CD4-positive, alpha-beta memory T cell (primary cell): ENCODE data around the gene SLC12A5. TPM values are rescaled to one million over a fixed set of nuclear protein-coding genes. Genes with fewer than 3 reads are reported as not detected.

Experiments used
- CTCF ChIA-PET: fragments of 350-600 bp; sonication (Branson Sonifier 250); formaldehyde crosslinking; loops from one replicate; lab custom pipeline; 2021; ENCODE audit warnings: inconsistent platforms; ENCODE audit not compliant: partially characterized antibody; lab: Charles Lee
- POLR2A ChIA-PET: fragments of 350-600 bp; sonication (Branson Sonifier 250); formaldehyde crosslinking; loops from one replicate; lab custom pipeline; 2021; ENCODE audit not compliant: partially characterized antibody; lab: Charles Lee
- DNase-seq, 5 donors: peaks; one replicate each; pipeline versions ENCODE4 v3.0.0 to v3.0.0-alpha.2; 2020 to 2022; ENCODE audit warnings: mixed read lengths in 1 of 5
- H3K27ac ChIP-seq: one replicate; pipeline ENCODE4 v1.7.0; 2013; ENCODE audit warnings: low read depth, low read length
- H3K27me3 ChIP-seq: 2 replicates; pipeline ENCODE4 v1.7.0; 2013; ENCODE audit warnings: mild to moderate bottlenecking, low read length, moderate library complexity; ENCODE audit not compliant: insufficient read depth
- H3K36me3 ChIP-seq: 2 replicates; pipeline ENCODE4 v1.7.0; 2013; ENCODE audit warnings: mild to moderate bottlenecking, low read length, moderate library complexity; ENCODE audit not compliant: insufficient read depth
- H3K4me1 ChIP-seq: 2 replicates; pipeline ENCODE4 v1.7.0; 2013; ENCODE audit warnings: mild to moderate bottlenecking, low read length, moderate library complexity; ENCODE audit not compliant: insufficient read depth
- H3K4me3 ChIP-seq, 2 donors: one replicate each; pipeline ENCODE4 v1.7.0; 2013; ENCODE audit warnings: low read length in 2 of 2, mild to moderate bottlenecking in 1 of 2
- H3K9me3 ChIP-seq, 2 donors: one replicate each; pipeline ENCODE4 v1.7.0; 2013; ENCODE audit warnings: low read length in 2 of 2, control low read depth in 1 of 2; ENCODE audit not compliant: control insufficient read depth in 1 of 2
- H3K27ac Mint-ChIP-seq, 7 donors: one replicate each; pipeline ENCODE4 v1.8.0; 2020 to 2021; ENCODE audit warnings: mixed read lengths in 7 of 7, mild to moderate bottlenecking in 6 of 7, inconsistent platforms in 3 of 7, moderate library complexity in 3 of 7
- H3K27me3 Mint-ChIP-seq, 2 donors: one replicate each; pipeline ENCODE4 v1.8.0; 2020 to 2021; ENCODE audit warnings: mixed read lengths in 2 of 2
- H3K36me3 Mint-ChIP-seq, 2 donors: one replicate each; pipeline ENCODE4 v1.8.0; 2020 to 2021; ENCODE audit warnings: mixed read lengths in 2 of 2, inconsistent platforms in 1 of 2, mild to moderate bottlenecking in 1 of 2
- H3K4me1 Mint-ChIP-seq, 4 donors: one replicate each; pipeline ENCODE4 v1.8.0; 2020 to 2021; ENCODE audit warnings: mixed read lengths in 4 of 4, mild to moderate bottlenecking in 1 of 4
- H3K4me3 Mint-ChIP-seq, 8 donors: one replicate each; pipeline ENCODE4 v1.8.0; 2020 to 2021; ENCODE audit warnings: mixed read lengths in 8 of 8, mild to moderate bottlenecking in 7 of 8, moderate library complexity in 6 of 8, inconsistent platforms in 3 of 8
- H3K9me3 Mint-ChIP-seq, 8 donors: one replicate each; pipeline ENCODE4 v1.8.0; 2020 to 2021; ENCODE audit warnings: mixed read lengths in 8 of 8, mild to moderate bottlenecking in 5 of 8, inconsistent platforms in 3 of 8, moderate library complexity in 1 of 8
- intact Hi-C: fragments of 100-400 bp; cut with micrococcal nuclease; formaldehyde crosslinking; loops from one replicate; pipeline ENCODE4 v1.15.1; 2023
- polyA plus RNA-seq, 2 donors: library from polyadenylated mRNA; unstranded; fragments of 300-500 nt; fragmentation: Illumina TruSeq; gene quantifications; one replicate each; pipeline ENCODE4 v1.2.3, GENCODE V29; 2021
- total RNA-seq, 2 experiments: library from RNA; stranded (reverse); gene quantifications; one replicate each; pipeline ENCODE4 v1.2.3, GENCODE V29; 2021

Gene SLC12A5
- total and polyA plus RNA-seq, 4 experiments from 2014 or later: not detected

GRCh38 chr20:45998761-45999160 is 30.3 kb upstream of the SLC12A5 start:
- H3K9me3 Mint-ChIP-seq: peaks cover 0 to 2% (median 0%) of the 10 kb centered on the region in 8 donors
- no peak overlapping the region for H3K4me3 ChIP-seq
- ChIA-PET CTCF (interaction anchor here (1.6 to 6.4 kb wide), 3 partner anchors 10 to 14 kb away, joined by 4 to 47 read pairs (median 44); partner anchors contain the start of gene MMP9), POLR2A (interaction anchor here (0.9 kb wide), 1 partner anchor 14 kb away, joined by 4 read pairs; no protein-coding TSS in a partner anchor)
- H3K36me3 ChIP-seq: no peaks in the 10 kb centered on the region
- H3K27ac ChIP-seq: no peak overlapping the region
- intact Hi-C loops: no loop called here
- H3K27me3 ChIP-seq: no peaks in the 10 kb centered on the region
- H3K27me3 Mint-ChIP-seq: no peaks in the 10 kb centered on the region
- peaks cover 40 to 82% (median 60%) of the 10 kb centered on the region in 4 donors for H3K4me1 Mint-ChIP-seq
- H3K9me3 ChIP-seq: no peaks in the 10 kb centered on the region
- DNase-seq: peak in 3 of 5 donors; percentile 23 to 70 (median 41)
- H3K4me3 Mint-ChIP-seq: peak overlapping the region in 7 of 8 donors; percentile 3 to 92 (median 21)
- H3K36me3 Mint-ChIP-seq: no peaks in the 10 kb centered on the region
- H3K27ac Mint-ChIP-seq: peak overlapping the region; percentile 0 to 92 (median 28)
- peaks cover 64% of the 10 kb centered on the region for H3K4me1 ChIP-seq

GRCh38 chr20:45999557-46000261 is 29.3 kb upstream of the SLC12A5 start:
- POLR2A ChIA-PET: interaction anchor here (0.9 to 1.7 kb wide), 3 partner anchors 12 to 28 kb away, joined by 4 to 5 read pairs (median 4); no protein-coding TSS in a partner anchor
- peaks cover 73% of the 10 kb centered on the region for H3K4me1 ChIP-seq

GRCh38 chr20:46000262-46000996 is 28.6 kb upstream of the SLC12A5 start:
- intact Hi-C loops: no loop called here
- H3K4me1 Mint-ChIP-seq: peaks cover 51 to 91% (median 70%) of the 10 kb centered on the region in 4 donors
- Histone ChIP-seq H3K4me1 (peaks cover 74% of the 10 kb centered on the region), H3K27me3 (no peaks in the 10 kb centered on the region), H3K36me3 (no peaks in the 10 kb centered on the region), H3K27ac (no peak overlapping the region), H3K4me3 (no peak overlapping the region), H3K9me3 (no peaks in the 10 kb centered on the region)
- H3K27ac Mint-ChIP-seq: peak overlapping the region in 6 of 7 donors; percentile 27 to 88 (median 62)
- peaks cover 0 to 2% (median 0%) of the 10 kb centered on the region in 8 donors for H3K9me3 Mint-ChIP-seq
- H3K27me3 Mint-ChIP-seq: peaks cover 0 to 1% of the 10 kb centered on the region in 2 donors
- no peak for DNase-seq
- H3K4me3 Mint-ChIP-seq: peak overlapping the region in 7 of 8 donors; percentile 48 to 81 (median 70)
- CTCF ChIA-PET: interaction anchor here (1.0 to 6.4 kb wide), 4 partner anchors 8 to 87 kb away, joined by 3 to 47 read pairs (median 24); partner anchors contain the start of gene MMP9
- POLR2A ChIA-PET: interaction anchor here (0.8 to 1.7 kb wide), 3 partner anchors 11 to 29 kb away, joined by 3 to 5 read pairs (median 4); no protein-coding TSS in a partner anchor
- no peaks in the 10 kb centered on the region for H3K36me3 Mint-ChIP-seq

More at GRCh38 chr20:45999557-46000261, 29.3 kb upstream of the SLC12A5 start:
- H3K9me3 Mint-ChIP-seq: peaks cover 0 to 2% (median 0%) of the 10 kb centered on the region in 8 donors
- no peaks in the 10 kb centered on the region for H3K36me3 ChIP-seq
- CTCF ChIA-PET: interaction anchor here (0.5 to 6.4 kb wide), 4 partner anchors 9 to 705 kb away, joined by 3 to 47 read pairs (median 24); partner anchors contain the start of gene MMP9
- no peaks in the 10 kb centered on the region for H3K27me3 ChIP-seq
- H3K4me3 ChIP-seq: no peak overlapping the region
- no peaks in the 10 kb centered on the region for H3K36me3 Mint-ChIP-seq
- intact Hi-C loops: no loop called here
- DNase-seq: no peak
- H3K9me3 ChIP-seq: no peaks in the 10 kb centered on the region
- H3K4me3 Mint-ChIP-seq: peak overlapping the region in 6 of 8 donors; percentile 2 to 92 (median 52)
- H3K27ac ChIP-seq: no peak overlapping the region
- peak overlapping the region in 3 of 7 donors; percentile 27 to 88 (median 59) for H3K27ac Mint-ChIP-seq
- peaks cover 48 to 90% (median 69%) of the 10 kb centered on the region in 4 donors for H3K4me1 Mint-ChIP-seq
- no peaks in the 10 kb centered on the region for H3K27me3 Mint-ChIP-seq

- H3K4me3 Mint-ChIP-seq: peak overlapping the region in 2 of 8 donors; percentile 5 to 37
- no peaks in the 10 kb centered on the region for H3K9me3 Mint-ChIP-seq
- no peaks in the 10 kb centered on the region for H3K9me3 ChIP-seq
- no peak overlapping the region for H3K4me3 ChIP-seq
- no peak overlapping the region for H3K27ac ChIP-seq
- H3K27ac Mint-ChIP-seq: peak overlapping the region in 1 of 7 donors; percentile 8
- peaks cover 80% of the 10 kb centered on the region for H3K4me1 ChIP-seq
- POLR2A ChIA-PET: interaction anchor here (0.8 to 1.1 kb wide), 2 partner anchors 13 to 37 kb away, joined by 3 read pairs; no protein-coding TSS in a partner anchor
- H3K4me1 Mint-ChIP-seq: peaks cover 59 to 92% (median 79%) of the 10 kb centered on the region in 4 donors
- H3K27me3 Mint-ChIP-seq: peaks cover 0 to 1% of the 10 kb centered on the region in 2 donors
- H3K27me3 ChIP-seq: no peaks in the 10 kb centered on the region
- intact Hi-C loops: no loop called here
- CTCF ChIA-PET: interaction anchor here (4.7 to 6.4 kb wide), 3 partner anchors 12 to 14 kb away, joined by 33 to 47 read pairs (median 44); no protein-coding TSS in a partner anchor
- H3K36me3 Mint-ChIP-seq: no peaks in the 10 kb centered on the region
- no peak for DNase-seq
- no peaks in the 10 kb centered on the region for H3K36me3 ChIP-seq
Measured at GRCh38 chr20:46001498-46001897, 27.5 kb upstream of the SLC12A5 start.

- POLR2A ChIA-PET: interaction anchor here (1.1 kb wide), 1 partner anchor 38 kb away, joined by 3 read pairs; no protein-coding TSS in a partner anchor
- Histone ChIP-seq H3K9me3 (no peaks in the 10 kb centered on the region), H3K27me3 (no peaks in the 10 kb centered on the region), H3K4me1 (peaks cover 85% of the 10 kb centered on the region), H3K4me3 (no peak overlapping the region), H3K36me3 (no peaks in the 10 kb centered on the region), H3K27ac (no peak overlapping the region)
- Mint-ChIP-seq H3K9me3 (no peaks in the 10 kb centered on the region), H3K27me3 (peaks cover 0 to 1% of the 10 kb centered on the region in 2 donors), H3K4me1 (peaks cover 59 to 90% (median 80%) of the 10 kb centered on the region in 4 donors), H3K27ac (no peak overlapping the region), H3K4me3 (peak overlapping the region in 2 of 8 donors; percentile 5 to 37), H3K36me3 (no peaks in the 10 kb centered on the region)
- CTCF ChIA-PET: interaction anchor here (4.7 to 6.4 kb wide), 2 partner anchors 11 to 15 kb away, joined by 33 to 47 read pairs; no protein-coding TSS in a partner anchor
- intact Hi-C loops: no loop called here
- DNase-seq: no peak
Measured at GRCh38 chr20:46002008-46002407, 27.0 kb upstream of the SLC12A5 start.

- peak overlapping the region in 6 of 8 donors; percentile 76 to 88 (median 82) for H3K4me3 Mint-ChIP-seq
- Histone ChIP-seq H3K27me3 (no peaks in the 10 kb centered on the region), H3K9me3 (no peaks in the 10 kb centered on the region), H3K27ac (no peak overlapping the region), H3K4me1 (peaks cover 84% of the 10 kb centered on the region), H3K4me3 (no peak overlapping the region), H3K36me3 (no peaks in the 10 kb centered on the region)
- no peaks in the 10 kb centered on the region for H3K36me3 Mint-ChIP-seq
- H3K4me1 Mint-ChIP-seq: peaks cover 62 to 88% (median 76%) of the 10 kb centered on the region in 4 donors
- peaks cover 1 to 9% of the 10 kb centered on the region in 2 donors for H3K27me3 Mint-ChIP-seq
- H3K9me3 Mint-ChIP-seq: no peaks in the 10 kb centered on the region
- peak overlapping the region in 4 of 7 donors; percentile 61 to 83 (median 77) for H3K27ac Mint-ChIP-seq
- CTCF ChIA-PET: interaction anchor here (1.2 to 4.7 kb wide), 4 partner anchors 10 to 171 kb away, joined by 3 to 42 read pairs (median 18); no protein-coding TSS in a partner anchor
- intact Hi-C loops: no loop called here
- POLR2A ChIA-PET: interaction anchor here (1.1 to 2.9 kb wide), 7 partner anchors 9 to 35 kb away, joined by 3 to 9 read pairs (median 4); partner anchors contain the start of gene ZNF335
- DNase-seq: no peak
Measured at GRCh38 chr20:46004187-46004586, 24.8 kb upstream of the SLC12A5 start.
